Keratinocyte (primary cell): Measurements from ENCODE around the gene A3GALT2. TPM values are rescaled to one million over a fixed set of nuclear protein-coding genes. Genes with fewer than 3 reads are reported as not detected.

Experiments
- DNase-seq: peaks from one replicate; pipeline ENCODE4 v3.0.0-alpha.2; 2011; ENCODE audit warnings: low read depth, missing footprints, low spot score
- FAIRE-seq: peaks from 2 replicates; lab custom pipeline; 2011; peaks lifted over from hg19 to GRCh38; lab: Jason Lieb, UNC
- H2AFZ ChIP-seq: 2 replicates; pipeline ENCODE4 v1.6.0; 2012; ENCODE audit warnings: low read length, control low read depth, inconsistent platforms; ENCODE audit not compliant: control insufficient read depth
- H3K27ac ChIP-seq: 2 replicates; pipeline ENCODE4 v1.5.1; 2011; ENCODE audit warnings: low read length; ENCODE audit not compliant: control insufficient read depth, insufficient read depth
- H3K27me3 ChIP-seq: 3 replicates; pipeline ENCODE4 v1.6.0; 2011; ENCODE audit warnings: low read length; ENCODE audit not compliant: control insufficient read depth, insufficient read depth; ENCODE audit errors: extremely low read depth
- H3K36me3 ChIP-seq, 2 experiments: 2 replicates in 1 of 2; 3 replicates in 1 of 2; pipeline ENCODE4 v1.5.1; 2011; ENCODE audit warnings: low read length in 2 of 2, mild to moderate bottlenecking in 1 of 2; ENCODE audit not compliant: control insufficient read depth in 2 of 2, insufficient read depth in 2 of 2; ENCODE audit errors: extremely low read depth in 1 of 2
- H3K4me1 ChIP-seq: 3 replicates; pipeline ENCODE4 v1.5.1; 2011; ENCODE audit warnings: low read length; ENCODE audit not compliant: control insufficient read depth, insufficient read depth; ENCODE audit errors: extremely low read depth
- H3K4me2 ChIP-seq: 3 replicates; pipeline ENCODE4 v1.6.0; 2011; ENCODE audit warnings: low read depth, low read length; ENCODE audit not compliant: control insufficient read depth, insufficient read depth; ENCODE audit errors: extremely low read depth
- H3K4me3 ChIP-seq, 3 experiments: fragments of 200-600 bp in 1 of 3; sonication (generic) in 1 of 3; 2 replicates in 2 of 3; 3 replicates in 1 of 3; pipeline ENCODE4 v1.5.1; 2011 to 2016; ENCODE audit warnings: low read length in 3 of 3, mild to moderate bottlenecking in 3 of 3, control low read depth in 2 of 3, inconsistent platforms in 1 of 3, low read depth in 1 of 3, mixed read lengths in 1 of 3, mixed run types in 1 of 3, moderate library complexity in 1 of 3; ENCODE audit not compliant: control insufficient read depth in 2 of 3, insufficient read depth in 2 of 3; ENCODE audit errors: extremely low read depth in 1 of 3
- H3K79me2 ChIP-seq: 2 replicates; pipeline ENCODE4 v1.6.0; 2012; ENCODE audit warnings: low read length; ENCODE audit not compliant: control insufficient read depth, insufficient read depth
- H3K9ac ChIP-seq: 3 replicates; pipeline ENCODE4 v1.6.0; 2011; ENCODE audit warnings: low read length; ENCODE audit not compliant: control insufficient read depth, insufficient read depth; ENCODE audit errors: extremely low read depth
- H3K9me1 ChIP-seq: 3 replicates; pipeline ENCODE4 v1.6.0; 2011; ENCODE audit warnings: low read length; ENCODE audit not compliant: control insufficient read depth, insufficient read depth; ENCODE audit errors: extremely low read depth
- H3K9me3 ChIP-seq: 2 replicates; pipeline ENCODE4 v1.5.1; 2012; ENCODE audit warnings: low read depth, low read length; ENCODE audit not compliant: control insufficient read depth
- H4K20me1 ChIP-seq: 3 replicates; pipeline ENCODE4 v1.6.0; 2011; ENCODE audit warnings: low read length; ENCODE audit not compliant: control insufficient read depth, insufficient read depth; ENCODE audit errors: extremely low read depth
- EZH2 ChIP-seq: IDR thresholded peaks from one replicate; pipeline ENCODE4 v1.6.1; 2012; ENCODE audit warnings: inconsistent platforms, mild to moderate bottlenecking, low read length, moderate library complexity
- dilution Hi-C: fragments of 300-500 bp; cut with MboI; formaldehyde crosslinking; loops from one replicate; pipeline ENCODE4 v1.7.0; 2020; ENCODE audit warnings: low sequenced_read_pairs; ENCODE audit not compliant: extremely low pct_ligation_motif_present
- polyA plus RNA-seq, 5 experiments: library from polyadenylated mRNA; depleted of rRNA in 3 of 5; stranded (reverse) in 3 of 5; stranded (forward) in 1 of 5; unstranded in 1 of 5; fragments of >200 nt; gene quantifications; 1 replicate in 1 of 5; 2 replicates in 3 of 5; 3 replicates in 1 of 5; pipeline versions ENCODE4 v1.2.1 to v1.2.3, GENCODE V29; 2011 to 2012; ENCODE audit warnings: missing spikeins in 2 of 5, low read depth in 1 of 5, low replicate concordance in 1 of 5
- TF ChIP-seq, protein P1 (sequence below), 3 experiments: IDR thresholded peaks in 1 of 3; conservative IDR thresholded peaks in 1 of 3; optimal IDR thresholded peaks in 1 of 3; 2 replicates in 2 of 3; 3 replicates in 1 of 3; pipeline versions ENCODE3 to v1.5.1; 2011; ENCODE audit warnings: low read length in 3 of 3, mild to moderate bottlenecking in 3 of 3, moderate library complexity in 2 of 3, control low read depth in 1 of 3, inconsistent platforms in 1 of 3; ENCODE audit not compliant: insufficient read depth in 2 of 3; ENCODE audit errors: extremely low read depth in 1 of 3

A3GALT2 gene
- polyA plus RNA-seq, 1 donor (not counting 4 experiments of a cell fraction or from before 2014, with no cell fraction given), result not detected

DNA sequence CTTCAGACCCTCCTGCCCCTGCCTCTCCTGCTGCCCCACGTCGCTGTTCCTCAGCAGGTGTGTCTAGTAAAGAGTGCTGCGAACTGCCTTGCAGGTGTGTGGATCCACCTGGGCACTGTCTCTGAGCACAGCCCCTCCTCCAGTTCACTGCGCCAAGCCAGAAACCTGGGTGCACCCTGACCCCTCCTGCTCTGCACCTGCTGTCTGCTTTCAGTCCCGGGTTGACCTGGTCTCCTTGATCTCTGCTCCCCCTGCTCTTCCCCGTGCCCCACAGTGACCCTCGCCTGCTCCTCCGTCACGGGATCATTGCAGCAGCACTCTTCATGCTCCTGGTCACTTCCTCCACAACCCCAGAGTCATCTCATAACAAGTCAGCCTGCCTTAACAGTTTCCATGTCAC lies 6.5 kb downstream of the A3GALT2 start:
- Histone ChIP-seq H3K27ac (no peak overlapping the region), H3K27me3 (no peaks in the 10 kb centered on the region), H3K79me2 (no peaks in the 10 kb centered on the region), H3K36me3 (no peaks in the 10 kb centered on the region), H3K9me3 (no peaks in the 10 kb centered on the region), H3K4me1 (no peaks in the 10 kb centered on the region), H2AFZ (no peak overlapping the region), H3K4me2 (no peak overlapping the region), H3K9me1 (no peaks in the 10 kb centered on the region), H3K9ac (no peak overlapping the region), H4K20me1 (no peaks in the 10 kb centered on the region), H3K4me3 (no peak overlapping the region)
- DNase-seq (no peak), FAIRE-seq (no peak)
- dilution Hi-C loops, result no loop called here
- TF ChIP-seq, protein P1, sequence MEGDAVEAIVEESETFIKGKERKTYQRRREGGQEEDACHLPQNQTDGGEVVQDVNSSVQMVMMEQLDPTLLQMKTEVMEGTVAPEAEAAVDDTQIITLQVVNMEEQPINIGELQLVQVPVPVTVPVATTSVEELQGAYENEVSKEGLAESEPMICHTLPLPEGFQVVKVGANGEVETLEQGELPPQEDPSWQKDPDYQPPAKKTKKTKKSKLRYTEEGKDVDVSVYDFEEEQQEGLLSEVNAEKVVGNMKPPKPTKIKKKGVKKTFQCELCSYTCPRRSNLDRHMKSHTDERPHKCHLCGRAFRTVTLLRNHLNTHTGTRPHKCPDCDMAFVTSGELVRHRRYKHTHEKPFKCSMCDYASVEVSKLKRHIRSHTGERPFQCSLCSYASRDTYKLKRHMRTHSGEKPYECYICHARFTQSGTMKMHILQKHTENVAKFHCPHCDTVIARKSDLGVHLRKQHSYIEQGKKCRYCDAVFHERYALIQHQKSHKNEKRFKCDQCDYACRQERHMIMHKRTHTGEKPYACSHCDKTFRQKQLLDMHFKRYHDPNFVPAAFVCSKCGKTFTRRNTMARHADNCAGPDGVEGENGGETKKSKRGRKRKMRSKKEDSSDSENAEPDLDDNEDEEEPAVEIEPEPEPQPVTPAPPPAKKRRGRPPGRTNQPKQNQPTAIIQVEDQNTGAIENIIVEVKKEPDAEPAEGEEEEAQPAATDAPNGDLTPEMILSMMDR (optimal IDR thresholded peaks at IDR 0.05 in 1 of 3, IDR thresholded peaks at IDR 0.05 in 1 of 3, conservative IDR thresholded peaks at IDR 0.05 in 1 of 3; ENCODE audit: extremely low read depth in 1 of 3, insufficient read depth in 2 of 3, low read length in 3 of 3), result no peak
- TF ChIP-seq EZH2, result no peak

DNA sequence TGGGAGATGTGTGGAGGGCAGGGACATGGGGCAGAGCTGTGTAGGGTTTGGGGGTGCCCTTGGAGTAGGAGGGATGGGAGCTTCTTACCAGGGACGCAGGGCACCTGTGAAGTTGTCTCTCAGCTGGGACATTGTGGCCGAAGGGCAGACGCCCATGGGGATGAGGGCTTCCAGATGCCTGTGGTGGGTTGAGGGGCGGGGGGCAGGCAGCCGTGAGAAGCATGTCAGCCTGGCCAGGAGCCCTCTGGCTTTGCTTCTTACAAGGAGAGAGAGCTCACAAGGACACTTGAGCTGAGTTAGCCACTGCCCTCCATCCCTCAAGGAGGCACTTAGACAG lies 8.5 kb downstream of the A3GALT2 start:
- H3K4me2 ChIP-seq, result no peak overlapping the region
- FAIRE-seq (no peak), DNase-seq (no peak)
- no peaks in the 10 kb centered on the region for H3K36me3 ChIP-seq
- no peak overlapping the region for H3K27ac ChIP-seq
- no peak overlapping the region for H3K9ac ChIP-seq
- no peaks in the 10 kb centered on the region for H3K4me1 ChIP-seq
- H3K27me3 ChIP-seq, result no peaks in the 10 kb centered on the region
- H3K4me3 ChIP-seq, result no peak overlapping the region
- no peaks in the 10 kb centered on the region for H3K9me1 ChIP-seq
- H3K9me3 ChIP-seq, result no peaks in the 10 kb centered on the region
- no peaks in the 10 kb centered on the region for H3K79me2 ChIP-seq
- H2AFZ ChIP-seq, result no peak overlapping the region
- dilution Hi-C loops, result no loop called here
- TF ChIP-seq EZH2, result no peak
- TF ChIP-seq, protein P1 (optimal IDR thresholded peaks at IDR 0.05 in 1 of 3, IDR thresholded peaks at IDR 0.05 in 1 of 3, conservative IDR thresholded peaks at IDR 0.05 in 1 of 3; ENCODE audit: extremely low read depth in 1 of 3, insufficient read depth in 2 of 3, low read length in 3 of 3), result no peak
- no peaks in the 10 kb centered on the region for H4K20me1 ChIP-seq
